ENCODE data around the gene DDX43.
"Not testable (repeated sequence)": the region's sequence is repeated elsewhere in the genome, so short reads cannot be mapped to it uniquely, and the experiment has no call there.

Gene DDX43

DNA sequence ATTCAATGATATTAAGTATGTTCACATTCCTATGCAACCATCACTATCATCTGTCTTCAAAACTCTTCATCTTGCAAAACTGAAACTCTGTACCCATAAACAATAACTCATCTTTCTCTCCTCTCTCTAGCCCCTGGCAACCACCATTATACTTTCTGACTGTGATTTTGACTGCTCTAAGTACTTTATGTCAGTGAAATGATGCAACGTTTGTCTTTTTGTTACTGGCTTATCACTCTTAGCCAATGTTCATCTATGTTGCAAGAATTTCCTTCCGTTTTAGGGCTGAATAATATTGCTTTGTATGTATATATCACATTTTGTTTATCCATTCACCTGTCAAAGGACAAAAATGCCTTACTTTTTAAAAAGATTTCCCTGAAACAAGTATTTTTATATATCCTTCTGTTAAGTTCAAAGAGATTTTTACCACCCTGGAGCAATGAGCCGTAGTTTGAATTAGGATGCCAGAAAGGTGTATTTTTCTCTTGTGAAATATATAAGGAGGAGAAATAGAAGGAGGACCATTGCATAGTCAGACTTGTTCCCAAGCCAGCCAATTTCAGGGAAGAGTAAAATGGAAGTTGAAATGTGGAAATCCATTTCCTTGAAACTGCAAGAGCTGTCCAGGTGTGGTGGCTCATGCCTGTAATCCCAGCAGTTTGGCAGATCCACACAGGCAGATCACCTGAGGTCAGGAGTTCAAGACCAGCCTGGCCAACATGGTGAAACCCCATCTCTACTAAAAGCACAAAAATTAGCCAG, 61.4 kb downstream of the DDX43 start:
- H3K27ac ChIP-seq, result no peak overlapping the region
- DNase-seq, result no peak

DNA sequence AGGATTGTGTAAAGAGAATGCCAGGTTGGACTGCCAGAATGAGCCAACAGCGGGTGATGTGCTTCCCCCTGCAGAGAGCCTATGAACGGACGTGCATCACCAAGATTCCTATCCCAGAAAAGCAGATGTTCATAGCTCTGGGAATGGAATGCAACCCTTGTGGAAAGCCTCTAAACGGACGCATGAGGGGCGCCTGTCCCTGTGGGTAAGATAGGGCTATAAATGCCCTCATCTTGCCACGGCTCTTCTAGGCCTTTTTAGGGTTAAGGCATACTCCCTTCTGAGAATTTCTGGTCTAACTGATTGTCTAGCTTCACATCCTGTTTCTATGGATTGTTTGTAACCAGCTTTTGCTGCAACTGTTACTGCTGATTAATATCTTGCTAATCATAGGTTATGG, 64.8 kb downstream of the DDX43 start:
- H3K4me3 ChIP-seq (ENCODE audit: low read depth, low read length); H3K36me3 ChIP-seq (replicated peaks); H3K27ac ChIP-seq; H3K27me3 ChIP-seq (replicated peaks); DNase-seq; in situ Hi-C loops (cut with HindIII; ENCODE audit: low pct_ligation_motif_present, low sequenced_read_pairs): not testable (repeated sequence)

More for the DNA sequence above, 61.4 kb downstream of the DDX43 start:
- no peak overlapping the region for H3K4me3 ChIP-seq (ENCODE audit: low read depth, low read length)
- H3K36me3 ChIP-seq (replicated peaks), result no peaks in the 10 kb centered on the region
- TF ChIP-seq, protein P1, sequence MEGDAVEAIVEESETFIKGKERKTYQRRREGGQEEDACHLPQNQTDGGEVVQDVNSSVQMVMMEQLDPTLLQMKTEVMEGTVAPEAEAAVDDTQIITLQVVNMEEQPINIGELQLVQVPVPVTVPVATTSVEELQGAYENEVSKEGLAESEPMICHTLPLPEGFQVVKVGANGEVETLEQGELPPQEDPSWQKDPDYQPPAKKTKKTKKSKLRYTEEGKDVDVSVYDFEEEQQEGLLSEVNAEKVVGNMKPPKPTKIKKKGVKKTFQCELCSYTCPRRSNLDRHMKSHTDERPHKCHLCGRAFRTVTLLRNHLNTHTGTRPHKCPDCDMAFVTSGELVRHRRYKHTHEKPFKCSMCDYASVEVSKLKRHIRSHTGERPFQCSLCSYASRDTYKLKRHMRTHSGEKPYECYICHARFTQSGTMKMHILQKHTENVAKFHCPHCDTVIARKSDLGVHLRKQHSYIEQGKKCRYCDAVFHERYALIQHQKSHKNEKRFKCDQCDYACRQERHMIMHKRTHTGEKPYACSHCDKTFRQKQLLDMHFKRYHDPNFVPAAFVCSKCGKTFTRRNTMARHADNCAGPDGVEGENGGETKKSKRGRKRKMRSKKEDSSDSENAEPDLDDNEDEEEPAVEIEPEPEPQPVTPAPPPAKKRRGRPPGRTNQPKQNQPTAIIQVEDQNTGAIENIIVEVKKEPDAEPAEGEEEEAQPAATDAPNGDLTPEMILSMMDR (IDR thresholded peaks at IDR 0.05; ENCODE audit: low read depth, low read length, missing control alignments), result no peak
- in situ Hi-C loops (cut with HindIII; ENCODE audit: low pct_ligation_motif_present, low sequenced_read_pairs), result no loop called here
- no peaks in the 10 kb centered on the region for H3K27me3 ChIP-seq (replicated peaks)

DNA sequence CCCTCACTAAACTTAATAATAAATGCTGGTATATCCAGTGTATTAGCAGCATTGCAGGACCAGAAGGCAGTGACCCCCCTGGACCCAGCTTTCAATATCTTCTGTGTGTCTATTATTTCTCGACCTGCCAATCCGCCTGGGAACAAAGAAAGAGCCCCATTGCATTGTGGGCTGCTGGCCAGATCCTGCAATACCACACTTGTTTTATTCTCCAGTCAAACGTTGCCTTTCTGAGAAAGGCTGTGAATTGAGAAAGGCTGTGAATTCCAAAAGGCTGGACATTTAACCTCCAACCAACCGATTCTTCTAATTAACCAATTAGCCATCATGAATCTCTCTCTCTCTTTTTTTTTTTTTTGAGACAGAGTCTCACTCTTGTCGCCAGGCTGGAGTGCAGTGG, 65.4 kb downstream of the DDX43 start:
- no peak for DNase-seq
- no peak overlapping the region for H3K4me3 ChIP-seq (ENCODE audit: low read depth, low read length)
- TF ChIP-seq, protein P1 (IDR thresholded peaks at IDR 0.05; ENCODE audit: low read depth, low read length, missing control alignments), result no peak
- in situ Hi-C loops (cut with HindIII; ENCODE audit: low pct_ligation_motif_present, low sequenced_read_pairs), result no loop called here
- no peaks in the 10 kb centered on the region for H3K27me3 ChIP-seq (replicated peaks)
- H3K36me3 ChIP-seq (replicated peaks), result no peaks in the 10 kb centered on the region
- H3K27ac ChIP-seq, result no peak overlapping the region

DNA sequence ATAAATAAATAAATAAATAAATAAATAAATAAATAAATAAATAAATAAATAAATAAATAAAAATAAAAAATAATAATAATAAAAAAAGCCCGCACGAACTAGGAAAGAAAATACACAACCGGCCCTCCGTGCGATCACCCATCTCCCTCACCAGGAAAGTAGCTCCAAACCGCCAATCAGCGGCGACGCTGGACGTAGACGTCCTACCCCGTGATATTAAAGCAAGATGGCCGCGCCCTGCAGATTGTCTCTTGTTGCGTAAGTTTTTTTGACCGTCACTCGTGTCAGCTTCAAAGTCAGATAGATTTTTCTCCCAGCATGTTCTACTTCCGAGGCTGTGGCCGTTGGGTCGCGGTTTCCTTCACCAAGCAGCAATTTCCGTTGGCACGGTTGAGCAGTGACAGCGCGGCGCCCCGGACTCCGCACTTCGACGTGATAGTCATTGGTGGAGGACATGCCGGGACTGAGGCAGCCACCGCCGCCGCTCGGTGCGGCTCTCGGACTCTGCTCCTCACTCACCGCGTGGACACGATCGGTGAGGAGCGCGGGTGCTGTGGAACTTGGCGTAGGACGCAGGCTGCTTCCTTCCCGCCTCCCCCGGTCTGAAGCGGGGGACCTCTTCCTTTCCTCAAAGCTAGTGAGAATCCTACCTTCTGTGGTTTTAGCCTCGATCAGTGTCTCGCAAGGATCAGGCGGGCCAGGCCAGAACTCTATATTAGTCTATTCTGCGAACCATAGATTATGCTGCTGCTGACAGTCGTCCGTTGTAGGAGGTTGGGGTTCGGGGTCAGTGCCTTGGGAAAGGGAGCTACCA, 67.1 kb downstream of the DDX43 start, which contains the start of gene MTO1:
Gene MTO1, plus strand, starts transcription at position 201 of the 814 bp plus-strand sequence. Its CDS starts 118 bp downstream, at position 319.
- peak within 1 kb of the TSS; percentile 87 for H3K27ac ChIP-seq
- TF ChIP-seq, protein P1 (IDR thresholded peaks at IDR 0.05; ENCODE audit: low read depth, low read length, missing control alignments), result no peak
- in situ Hi-C loops (cut with HindIII; ENCODE audit: low pct_ligation_motif_present, low sequenced_read_pairs), result no loop called here
- H3K4me3 ChIP-seq (ENCODE audit: low read depth, low read length), result peak within 1 kb of the TSS; percentile 99
- DNase-seq, result peak; percentile 89
- peaks cover 4% of the 10 kb centered on the region for H3K36me3 ChIP-seq (replicated peaks)
- no peaks in the 10 kb centered on the region for H3K27me3 ChIP-seq (replicated peaks)

Measured in brain microvascular endothelial cell (primary cell).